Medulla oblongata (tissue), 1 donor: ENCODE data around the gene SORCS2.

Source experiments
- DNase-seq: peaks from one replicate; pipeline ENCODE4 v3.0.0-alpha.2; 2015; ENCODE audit errors: extremely low spot score

Gene SORCS2

DNA sequence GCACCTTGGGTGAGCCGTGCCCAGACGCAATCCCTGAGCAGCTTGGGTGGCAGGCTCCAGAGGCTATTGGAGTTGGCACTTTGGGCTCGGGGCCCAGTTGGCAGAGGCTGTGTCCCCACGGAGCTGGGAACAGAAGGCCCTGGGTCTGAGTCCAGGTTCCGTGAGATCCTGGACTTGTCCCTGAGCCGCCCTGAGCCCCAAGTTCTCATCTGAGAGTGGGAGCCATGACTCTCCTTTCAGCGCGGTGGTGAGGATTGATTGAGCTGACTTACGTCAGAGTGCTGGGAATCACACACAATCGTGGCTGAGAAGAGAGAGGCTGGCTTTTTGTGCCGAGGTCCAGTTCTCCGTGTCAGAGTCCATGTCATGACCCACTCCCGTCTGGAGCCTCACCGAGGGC is 144.4 kb downstream of the SORCS2 start:
- DNase-seq, result no peak

GRCh38 chr4:7337196-7338058 is 145.1 kb downstream of the SORCS2 start:
- DNase-seq, result no peak

GRCh38 chr4:7338059-7338452 is 145.7 kb downstream of the SORCS2 start:
- DNase-seq, result no peak

- DNase-seq, result no peak
Measured at GRCh38 chr4:7338876-7339623, 146.7 kb downstream of the SORCS2 start.

- DNase-seq, result no peak
Measured at GRCh38 chr4:7339751-7340552, 147.6 kb downstream of the SORCS2 start.

DNA sequence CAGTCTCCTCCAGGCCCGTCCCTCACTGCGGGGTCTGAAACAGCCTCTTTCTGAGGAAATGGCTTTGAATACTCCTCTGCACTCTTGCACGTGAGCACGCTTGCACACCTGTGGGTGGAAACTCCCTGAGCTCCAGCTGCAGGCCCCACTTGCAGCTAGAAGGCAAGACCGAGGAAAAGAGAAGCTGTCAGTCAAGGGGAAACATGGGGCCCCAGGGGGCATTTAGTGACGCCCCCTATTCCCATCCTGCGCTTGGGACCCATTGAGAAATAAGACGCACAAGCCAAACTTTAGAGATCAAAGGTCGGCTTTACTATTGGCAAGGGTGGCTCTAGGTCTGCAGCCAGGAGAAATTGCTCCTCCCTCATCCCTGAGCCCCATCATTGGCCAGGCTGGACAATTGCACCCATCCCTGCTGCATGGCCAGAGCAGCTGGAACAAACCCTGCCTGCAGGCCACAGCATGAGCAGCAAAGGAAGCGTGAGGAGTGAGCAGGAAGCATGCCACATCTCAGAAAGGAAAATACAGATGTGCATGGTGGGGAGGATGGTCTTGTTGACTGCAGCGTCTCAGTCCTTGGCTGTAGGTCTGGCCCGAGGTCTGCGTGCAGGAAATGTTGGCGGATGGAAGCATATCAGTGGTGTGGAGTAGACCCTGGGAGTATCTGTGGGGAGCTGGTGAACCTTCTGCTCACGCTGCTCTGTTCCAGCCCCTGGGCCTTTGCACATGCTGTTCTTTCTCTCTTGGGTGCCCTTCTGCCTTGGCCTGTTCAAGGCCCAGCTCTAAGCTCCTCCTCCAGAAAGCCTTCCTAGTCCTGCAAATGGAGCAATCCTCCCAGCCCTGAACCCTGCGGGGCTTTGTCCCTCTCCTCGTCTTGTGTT is 148.5 kb downstream of the SORCS2 start:
- no peak for DNase-seq

DNA sequence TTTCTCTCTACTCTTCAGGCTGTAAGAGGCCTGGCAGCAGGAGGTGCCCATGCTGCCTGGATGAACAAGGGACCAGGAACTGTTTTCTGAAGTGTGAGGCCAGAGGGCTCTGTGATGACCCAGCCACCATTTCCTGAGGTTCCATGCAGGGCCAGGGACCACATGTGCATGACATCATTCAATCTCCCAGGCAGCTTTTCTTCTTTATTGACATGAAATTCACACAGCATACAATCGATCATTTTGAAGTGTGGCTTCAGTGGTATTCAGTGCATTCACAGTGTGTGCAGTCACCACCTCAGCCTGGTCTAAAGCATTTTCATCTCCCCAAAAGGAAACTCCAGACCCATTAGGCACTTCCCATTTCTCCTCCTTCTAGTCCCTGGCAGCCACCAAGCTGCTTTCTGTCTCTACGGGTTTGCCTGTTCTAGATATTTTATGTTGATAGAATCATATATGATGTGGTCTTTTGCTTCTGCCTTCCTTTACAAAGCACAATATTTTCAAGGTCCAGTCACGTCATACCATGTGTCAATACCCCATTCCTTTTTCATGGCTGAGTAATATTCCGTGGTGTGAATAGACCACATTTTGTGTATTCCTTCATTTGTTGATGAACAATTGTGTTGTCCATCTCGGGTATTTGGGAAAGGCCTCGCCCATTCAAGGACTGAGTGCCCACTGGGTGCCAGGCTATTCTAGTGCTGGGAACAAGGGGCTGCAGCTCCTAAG is 149.3 kb downstream of the SORCS2 start:
- DNase-seq, result no peak

- peak; percentile 57 for DNase-seq
Measured at GRCh38 chr4:7342223-7343080, 150.1 kb downstream of the SORCS2 start.

DNA sequence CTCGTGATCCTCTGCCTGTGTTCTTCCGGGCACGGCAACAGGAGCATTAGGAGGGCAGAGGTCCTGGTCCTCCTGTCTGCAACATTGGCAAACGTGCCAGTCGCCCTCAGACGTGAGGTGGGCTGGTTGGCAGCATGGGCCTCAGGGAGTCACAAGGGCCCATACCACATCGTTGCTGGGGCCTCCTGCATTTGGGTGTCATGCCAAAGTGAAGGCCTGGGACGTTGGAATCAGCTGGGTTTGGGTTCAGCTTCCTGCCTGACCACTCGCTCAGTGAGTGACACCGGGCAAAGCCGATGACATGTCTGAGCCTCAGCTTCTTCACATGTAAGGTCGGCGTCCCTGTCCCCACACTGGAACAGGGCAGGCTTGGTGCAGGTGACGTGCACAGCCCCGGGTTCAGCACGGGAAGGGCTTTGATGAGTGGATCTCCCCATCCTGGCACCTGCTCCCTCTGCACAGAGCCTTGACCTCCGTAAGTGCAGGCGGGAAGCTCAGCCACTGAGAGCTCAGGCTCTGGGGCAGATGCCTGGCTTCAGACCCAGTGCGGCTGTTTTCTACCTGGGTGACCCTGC is 150.8 kb downstream of the SORCS2 start:
- no peak for DNase-seq

DNA sequence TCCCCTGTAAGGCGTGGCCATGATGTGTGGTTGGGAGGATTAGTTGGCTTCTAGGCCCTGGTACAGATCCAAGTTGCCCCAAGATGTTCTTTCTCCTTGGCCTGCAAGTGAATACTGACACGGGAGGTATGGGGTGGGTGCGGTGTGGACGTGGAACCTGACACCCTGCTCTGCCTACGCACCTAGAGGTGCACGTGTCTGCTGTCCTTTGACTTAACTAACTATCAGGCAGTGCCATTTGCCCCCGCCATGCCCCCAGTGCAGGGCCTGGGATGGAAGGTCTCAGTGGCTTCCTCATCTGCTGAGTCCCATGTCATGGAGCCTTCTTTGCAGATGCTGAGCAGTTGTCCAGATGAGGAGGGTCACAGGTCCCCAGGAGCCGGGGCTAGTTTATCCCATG is 151.6 kb downstream of the SORCS2 start:
- no peak for DNase-seq

GRCh38 chr4:7344636-7345155 is 152.4 kb downstream of the SORCS2 start:
- no peak for DNase-seq

- no peak for DNase-seq
Measured at GRCh38 chr4:7347981-7348380, 155.6 kb downstream of the SORCS2 start.

- no peak for DNase-seq
Measured at GRCh38 chr4:7348946-7349900, 156.9 kb downstream of the SORCS2 start.

DNA sequence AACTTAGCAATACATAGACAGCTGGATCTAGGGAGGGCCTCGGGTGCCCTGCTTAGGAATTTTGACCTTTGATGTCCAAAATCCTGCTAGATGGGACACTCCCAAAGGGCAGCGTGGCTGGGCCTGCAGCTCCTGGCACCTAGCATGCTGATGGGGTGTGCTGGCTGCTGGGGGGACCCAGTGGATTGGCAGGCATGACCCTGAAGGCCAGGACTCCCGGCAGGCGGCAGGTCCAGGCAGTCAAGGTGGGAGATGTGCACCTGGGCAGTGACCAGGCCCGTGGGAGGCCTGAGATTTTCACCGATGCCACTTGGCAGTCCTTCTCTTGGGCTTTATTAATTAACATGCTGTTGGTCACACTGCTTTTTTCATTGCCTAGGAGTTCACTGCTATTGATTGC is 158.1 kb downstream of the SORCS2 start:
- no peak for DNase-seq

GRCh38 chr4:7351014-7351413 is 158.7 kb downstream of the SORCS2 start:
- peak; percentile 84 for DNase-seq

- DNase-seq, result no peak
Measured at GRCh38 chr4:7352486-7352885, 160.1 kb downstream of the SORCS2 start.

DNA sequence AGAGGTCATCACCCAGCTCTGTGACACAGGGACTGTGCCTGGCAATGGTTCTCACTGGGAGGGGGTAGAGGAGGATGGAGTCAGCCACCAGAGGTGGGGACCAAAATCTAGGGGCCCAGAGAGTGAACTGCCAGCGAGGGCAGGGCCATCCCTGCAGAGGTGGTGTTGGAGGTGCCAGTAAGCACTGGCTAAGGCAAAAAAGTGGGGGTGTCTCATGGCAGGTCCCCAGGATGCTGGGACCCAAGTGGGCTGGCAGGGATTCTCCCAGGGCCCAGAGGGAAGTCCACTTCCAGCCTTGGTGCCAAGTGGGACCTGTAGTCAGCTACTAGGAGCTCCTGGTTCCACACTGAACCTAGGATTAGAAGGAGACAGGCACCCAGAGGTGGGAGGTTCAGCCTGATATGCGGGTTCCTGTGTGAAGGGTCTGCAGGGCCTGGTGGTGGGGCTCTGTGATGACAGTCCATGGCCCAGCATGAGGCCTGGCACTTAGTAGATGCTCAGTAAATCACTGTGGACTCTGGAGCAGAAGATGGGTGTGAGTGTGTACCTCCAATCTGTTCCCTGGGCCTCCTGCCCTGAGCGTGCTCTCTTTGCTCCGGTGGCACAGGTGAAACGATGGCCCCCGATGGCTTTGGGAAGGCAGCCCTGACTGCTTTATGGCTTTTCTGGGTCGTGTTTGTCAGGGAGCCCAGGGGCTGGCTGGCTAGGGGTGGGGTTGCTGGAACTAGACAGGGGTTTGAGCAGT is 160.9 kb downstream of the SORCS2 start:
- DNase-seq, result no peak
